HFFc6 (cell line): Measurements from ENCODE around the gene DYNLL2. TPM values are rescaled to one million over a fixed set of nuclear protein-coding genes. Genes with fewer than 3 reads are reported as not detected.
"Not testable (repeated sequence)": the region's sequence is repeated elsewhere in the genome, so short reads cannot be mapped to it uniquely, and the experiment has no call there.

Experiments used
- DNase-seq: peaks from one replicate; pipeline ENCODE4 v3.0.0-alpha.2; 2018
- H3K27ac Mint-ChIP-seq: 2 replicates; pipeline ENCODE4 v1.8.0; 2020; ENCODE audit warnings: mild to moderate bottlenecking, mixed read lengths
- H3K27me3 Mint-ChIP-seq: 2 replicates; pipeline ENCODE4 v1.8.0; 2021; ENCODE audit warnings: mild to moderate bottlenecking, moderate library complexity, mixed read lengths; ENCODE audit not compliant: insufficient read depth
- H3K36me3 Mint-ChIP-seq: 2 replicates; pipeline ENCODE4 v1.8.0; 2021; ENCODE audit warnings: low read depth, mixed read lengths
- H3K4me1 Mint-ChIP-seq: 2 replicates; pipeline ENCODE4 v1.8.0; 2020; ENCODE audit warnings: low read depth, mixed read lengths
- H3K4me3 Mint-ChIP-seq: 2 replicates; pipeline ENCODE4 v1.8.0; 2020; ENCODE audit warnings: mild to moderate bottlenecking, moderate library complexity, mixed read lengths
- H3K9me3 Mint-ChIP-seq: 2 replicates; pipeline ENCODE4 v1.8.0; 2020; ENCODE audit warnings: mild to moderate bottlenecking, mixed read lengths
- CTCF ChIP-seq: fragments of 200-600 bp; sonication (generic); IDR thresholded peaks from 2 replicates; pipeline ENCODE4 v1.5.0; 2021; ENCODE audit warnings: antibody characterized with exemption, mild to moderate bottlenecking
- total RNA-seq, 6 experiments: library from RNA; stranded (reverse); fragmentation: NEBNext Ultra II Directional; extraction: Animal tissue kit (Norgen Biotek cat#: 25700); gene quantifications; 2 replicates in 1 of 6; 3 replicates in 5 of 6; pipeline ENCODE4 v1.2.3, GENCODE V29; 2021

The DYNLL2 gene
- total RNA-seq, 6 experiments from 2014 or later = 31.8 to 38.9 (median 35.5) TPM

- peaks cover 8% of the 10 kb centered on the region for H3K27me3 Mint-ChIP-seq
- no peak overlapping the region for H3K27ac Mint-ChIP-seq
- no peak overlapping the region for H3K4me3 Mint-ChIP-seq
- no peak for TF ChIP-seq CTCF
- no peaks in the 10 kb centered on the region for H3K9me3 Mint-ChIP-seq
- no peaks in the 10 kb centered on the region for H3K36me3 Mint-ChIP-seq
- DNase-seq = no peak
- no peaks in the 10 kb centered on the region for H3K4me1 Mint-ChIP-seq
Measured at GRCh38 chr17:58119491-58119890, 36.3 kb downstream of the DYNLL2 start.

- peak; percentile 24 for DNase-seq
- no peaks in the 10 kb centered on the region for H3K36me3 Mint-ChIP-seq
- H3K4me1 Mint-ChIP-seq = no peaks in the 10 kb centered on the region
- H3K4me3 Mint-ChIP-seq = no peak overlapping the region
- no peaks in the 10 kb centered on the region for H3K9me3 Mint-ChIP-seq
- peaks cover 8% of the 10 kb centered on the region for H3K27me3 Mint-ChIP-seq
- no peak overlapping the region for H3K27ac Mint-ChIP-seq
- TF ChIP-seq CTCF = no peak
Measured at GRCh38 chr17:58120195-58120822, 37.1 kb downstream of the DYNLL2 start.

GRCh38 chr17:58121925-58122324, 38.7 kb downstream of the DYNLL2 start:
- H3K4me1 Mint-ChIP-seq = no peaks in the 10 kb centered on the region

GRCh38 chr17:58127846-58128245, 44.6 kb downstream of the DYNLL2 start:
- no peak for DNase-seq
- H3K36me3 Mint-ChIP-seq = no peaks in the 10 kb centered on the region
- no peaks in the 10 kb centered on the region for H3K9me3 Mint-ChIP-seq
- H3K4me1 Mint-ChIP-seq = no peaks in the 10 kb centered on the region
- no peak overlapping the region for H3K27ac Mint-ChIP-seq
- peaks cover 7% of the 10 kb centered on the region for H3K27me3 Mint-ChIP-seq
- no peak for TF ChIP-seq CTCF
- H3K4me3 Mint-ChIP-seq = no peak overlapping the region

More at GRCh38 chr17:58121925-58122324, 38.7 kb downstream of the DYNLL2 start:
- H3K4me3 Mint-ChIP-seq = no peak overlapping the region
- TF ChIP-seq CTCF = peak; percentile 65
- H3K9me3 Mint-ChIP-seq = no peaks in the 10 kb centered on the region
- DNase-seq = peak; percentile 57
- no peak overlapping the region for H3K27ac Mint-ChIP-seq
- H3K36me3 Mint-ChIP-seq = no peaks in the 10 kb centered on the region
- H3K27me3 Mint-ChIP-seq = peaks cover 7% of the 10 kb centered on the region; the same call in 1 of the 2 replicates

GRCh38 chr17:58132697-58133096, 49.5 kb downstream of the DYNLL2 start:
- H3K4me3 Mint-ChIP-seq, H3K4me1 Mint-ChIP-seq, DNase-seq, H3K27ac Mint-ChIP-seq, H3K36me3 Mint-ChIP-seq, H3K9me3 Mint-ChIP-seq: not testable (repeated sequence)
- peaks cover 41% of the 10 kb centered on the region for H3K27me3 Mint-ChIP-seq

GRCh38 chr17:58136669-58137279, 53.6 kb downstream of the DYNLL2 start:
- peaks cover 54% of the 10 kb centered on the region for H3K27me3 Mint-ChIP-seq
- no peak for DNase-seq

More at GRCh38 chr17:58136669-58137279, 53.6 kb downstream of the DYNLL2 start:
- Mint-ChIP-seq H3K9me3 (no peaks in the 10 kb centered on the region), H3K36me3 (no peaks in the 10 kb centered on the region), H3K27ac (no peak overlapping the region), H3K4me3 (no peak overlapping the region), H3K4me1 (no peaks in the 10 kb centered on the region)
- TF ChIP-seq CTCF = peak; percentile 59
